ENCODE results near the gene PGRMC2.
"Not testable (repeated sequence)": the region's sequence is repeated elsewhere in the genome, so short reads cannot be mapped to it uniquely, and the experiment has no call there.

DNA sequence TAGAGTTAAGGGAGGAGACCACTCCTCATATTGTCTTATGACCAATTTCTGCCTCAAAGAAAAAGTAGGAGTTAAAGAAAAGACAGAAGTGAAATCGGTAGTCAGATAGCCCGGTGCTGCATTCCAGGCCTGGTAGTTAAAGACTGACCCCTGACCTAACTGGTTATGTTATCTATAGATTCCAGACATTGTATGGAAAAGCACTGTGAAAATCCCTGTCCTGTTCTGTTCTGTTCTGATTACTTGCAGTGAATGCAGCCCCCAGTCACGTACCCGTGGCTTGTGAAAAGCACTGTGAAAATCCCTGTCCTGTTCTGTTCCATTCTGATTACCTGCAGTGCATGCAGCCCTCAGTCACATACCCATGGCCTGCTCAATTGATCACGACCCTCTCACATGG lies 27.7 kb downstream of the PGRMC2 start:
- TF ChIP-seq YY1 (IDR thresholded peaks at IDR 0.05; ENCODE audit: insufficient read depth, insufficient read length); ZNF274 (IDR thresholded peaks at IDR 0.05; ENCODE audit: low read depth, low read length): not testable (repeated sequence)

Measured in NT2/D1 (cell line).